GM19467 (cell line): Measurements from ENCODE around the gene MPPED1.

Experiments used
- ATAC-seq: cut with Tn5 transposase; IDR thresholded peaks from one replicate; pipeline ENCODE4 v1.9.1; 2021; ENCODE audit warnings: mild to moderate bottlenecking, moderate library complexity; ENCODE audit not compliant: unreplicated experiment

MPPED1 gene

DNA sequence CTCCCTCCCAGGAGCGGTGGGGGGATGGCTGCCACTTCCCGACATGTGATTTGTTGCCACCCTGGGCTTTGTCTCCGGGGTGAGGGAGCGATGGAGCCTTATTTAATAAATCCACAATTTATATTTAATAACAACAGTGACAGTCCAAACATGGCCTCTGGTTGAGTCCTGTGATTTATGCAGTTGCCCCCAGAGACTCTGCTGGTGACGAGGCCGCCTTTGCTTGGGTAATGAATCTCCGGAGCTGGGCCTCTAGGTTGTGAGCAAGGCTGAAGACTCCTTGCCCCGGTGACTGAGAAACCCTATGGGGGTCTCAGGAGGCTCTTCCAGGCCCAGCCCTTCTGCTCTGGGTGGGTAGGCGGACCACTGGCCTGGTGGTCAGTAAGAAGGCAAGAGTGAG, 16.7 kb downstream of the MPPED1 start:
- ATAC-seq = no peak

DNA sequence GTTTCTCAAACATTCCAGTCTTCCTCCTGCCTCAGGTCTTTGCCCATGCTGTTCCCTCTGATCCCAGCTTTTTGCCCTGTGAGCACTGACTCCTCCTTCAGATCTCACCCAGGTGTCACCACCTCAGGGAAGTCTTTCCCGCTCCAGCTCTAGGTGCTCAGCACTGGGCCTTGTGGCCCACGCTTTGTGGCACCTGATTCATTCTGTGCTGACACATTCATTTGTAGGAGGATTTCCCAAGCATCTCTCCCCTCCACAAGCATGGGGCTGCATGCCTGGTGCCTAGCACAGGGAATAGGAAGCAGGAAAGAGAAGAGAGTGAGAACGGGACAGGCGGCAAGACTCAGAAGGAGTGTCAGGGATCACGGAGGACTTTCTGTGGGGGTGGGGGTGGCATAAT, 17.6 kb downstream of the MPPED1 start:
- no peak for ATAC-seq

DNA sequence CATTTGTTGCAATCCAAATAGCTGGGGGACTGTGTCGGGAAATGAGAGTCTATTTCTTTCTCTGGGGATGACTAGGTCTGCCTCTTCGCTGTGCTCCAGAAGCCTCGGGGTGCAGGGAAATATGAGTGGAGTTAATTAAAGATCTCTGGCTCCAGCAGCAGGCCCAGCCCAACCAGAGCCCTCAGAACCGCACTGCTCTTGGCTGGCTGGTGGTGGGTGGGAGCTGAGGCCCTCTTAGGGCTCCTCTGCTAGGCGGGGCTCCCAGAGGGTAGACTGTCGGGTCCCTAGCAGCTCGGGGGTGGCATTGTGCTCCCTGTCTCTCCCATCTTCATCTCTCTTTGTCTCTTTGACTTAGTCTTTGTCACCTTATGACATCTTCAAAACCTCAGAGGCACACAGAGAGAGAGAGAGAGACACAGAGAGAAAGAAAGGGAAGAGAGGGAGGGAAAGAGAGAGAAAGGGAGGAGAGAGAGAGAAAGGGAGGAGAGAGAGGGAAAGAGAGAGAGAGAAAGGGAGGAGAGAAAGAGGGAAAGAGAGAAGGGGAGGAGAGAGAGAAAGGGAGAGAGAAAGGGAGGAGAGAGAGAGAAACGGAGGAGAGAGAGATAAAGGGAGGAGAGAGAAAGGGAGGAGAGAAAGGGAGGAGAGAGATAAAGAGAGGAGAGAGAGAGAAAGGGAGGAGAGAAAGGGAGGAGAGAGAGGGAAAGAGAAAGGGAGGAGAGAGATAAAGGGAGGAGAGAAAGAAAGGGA, 20.2 kb downstream of the MPPED1 start:
- ATAC-seq = no peak

DNA sequence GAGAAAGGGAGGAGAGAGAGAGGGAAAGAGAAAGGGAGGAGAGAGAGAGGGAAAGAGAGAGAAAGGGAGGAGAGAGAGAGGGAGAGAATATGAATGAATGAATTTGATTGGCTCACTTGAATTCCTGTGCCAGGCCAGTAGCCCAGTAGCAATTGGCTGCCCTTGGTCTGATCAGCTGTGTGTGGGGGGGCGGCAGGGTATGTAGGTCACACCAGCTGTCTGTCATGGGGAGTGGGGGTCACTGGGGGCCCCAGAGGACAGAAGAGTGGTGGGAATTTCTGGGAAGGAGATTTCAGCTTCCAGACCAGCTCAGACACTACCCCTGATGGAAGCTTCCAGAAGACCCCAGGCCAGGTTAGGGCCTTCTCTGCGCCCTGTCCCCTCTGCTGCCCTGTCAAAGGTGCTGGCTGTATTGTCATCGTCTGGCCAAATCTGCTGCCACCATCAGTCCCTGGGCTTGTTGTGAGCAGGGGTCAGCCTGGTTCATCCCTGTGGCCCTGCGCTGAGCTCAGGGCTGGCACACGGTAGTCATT, 21.1 kb downstream of the MPPED1 start:
- ATAC-seq = no peak

DNA sequence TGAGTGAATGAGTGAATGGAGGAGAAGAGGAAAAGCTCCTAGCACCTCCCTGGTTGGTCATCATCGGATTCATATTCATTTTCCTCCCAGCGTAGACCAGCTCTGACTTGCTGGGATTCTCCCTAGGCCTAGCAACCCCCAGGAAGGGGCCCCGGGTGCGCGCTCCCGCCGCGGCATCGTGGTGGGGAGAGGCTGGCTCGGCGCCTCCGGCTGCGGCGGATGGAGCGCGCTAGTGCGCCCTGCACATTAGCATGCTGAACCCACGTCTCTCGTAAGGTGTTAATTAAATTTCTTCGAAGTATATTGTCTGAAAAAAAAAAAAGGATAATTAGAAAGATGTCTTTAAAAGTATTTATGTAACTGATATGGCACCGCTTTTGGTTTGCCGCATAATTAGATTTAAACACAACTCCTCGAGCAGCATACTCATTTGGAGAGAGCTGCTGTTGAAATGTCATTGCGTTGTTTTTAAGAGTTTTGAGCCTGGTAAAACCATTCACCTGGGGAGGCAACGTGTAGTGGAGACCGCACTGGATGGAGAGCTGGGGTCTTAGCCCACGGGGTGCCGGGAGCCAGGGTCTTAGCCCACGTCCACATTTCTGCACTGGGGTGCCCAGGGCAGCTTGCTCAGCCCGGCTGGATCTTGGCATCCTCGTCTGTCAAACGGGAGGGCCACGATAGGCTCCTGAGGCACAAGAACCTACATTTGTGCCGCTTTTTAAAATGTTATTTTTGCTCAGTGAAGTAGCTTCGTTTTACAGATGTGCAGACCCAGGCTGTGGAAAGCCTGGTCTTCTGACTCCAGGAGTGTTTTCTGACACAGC, 21.8 kb downstream of the MPPED1 start:
- ATAC-seq = no peak

DNA sequence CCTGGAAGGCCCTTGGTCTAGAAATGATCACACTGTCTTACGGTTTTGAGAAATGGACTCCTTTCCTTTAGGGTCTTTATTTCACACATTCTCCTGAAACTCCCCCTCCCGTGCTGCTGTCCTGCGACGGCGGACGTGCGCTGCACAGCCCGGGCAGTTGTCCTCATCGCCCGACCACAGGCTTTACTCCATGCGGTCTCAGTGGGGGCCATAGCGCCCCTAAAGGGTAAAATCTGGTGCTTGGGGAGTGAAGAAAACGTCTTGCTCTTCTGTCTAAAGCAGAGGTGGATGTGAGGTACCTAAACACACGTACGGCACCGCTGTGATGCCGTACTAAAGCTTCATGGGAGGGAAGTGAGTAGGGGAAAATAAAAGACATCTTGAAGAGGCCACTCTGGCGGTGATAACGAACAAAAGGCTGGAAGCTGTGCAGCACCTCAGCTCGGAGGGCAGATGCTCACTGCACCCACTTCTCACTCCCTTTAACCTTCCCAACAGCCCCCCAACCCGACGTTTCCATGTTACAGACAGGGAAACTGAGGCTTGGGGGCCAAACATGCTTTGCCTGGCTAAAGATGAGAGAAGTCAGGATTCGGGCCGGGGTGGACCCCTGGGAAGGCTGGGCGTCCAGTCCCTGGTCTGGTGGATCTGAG, 22.6 kb downstream of the MPPED1 start:
- ATAC-seq = no peak

DNA sequence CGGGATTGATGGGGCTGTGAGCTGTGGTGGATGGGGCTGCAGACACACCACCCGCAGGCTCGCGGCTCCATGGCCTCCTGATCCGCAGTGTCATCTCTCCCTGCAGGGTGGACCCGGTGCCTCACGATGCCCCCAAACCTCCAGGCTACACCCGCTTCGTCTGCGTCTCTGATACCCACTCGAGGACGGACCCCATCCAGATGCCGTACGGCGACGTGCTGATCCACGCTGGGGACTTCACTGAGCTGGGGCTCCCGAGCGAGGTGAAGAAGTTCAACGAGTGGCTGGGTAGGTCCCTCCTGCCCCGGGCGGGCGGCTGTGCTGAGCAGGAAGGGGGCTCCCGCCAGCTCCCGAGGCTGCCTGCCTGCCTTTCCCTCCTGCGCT, 23.1 kb downstream of the MPPED1 start:
- no peak for ATAC-seq

DNA sequence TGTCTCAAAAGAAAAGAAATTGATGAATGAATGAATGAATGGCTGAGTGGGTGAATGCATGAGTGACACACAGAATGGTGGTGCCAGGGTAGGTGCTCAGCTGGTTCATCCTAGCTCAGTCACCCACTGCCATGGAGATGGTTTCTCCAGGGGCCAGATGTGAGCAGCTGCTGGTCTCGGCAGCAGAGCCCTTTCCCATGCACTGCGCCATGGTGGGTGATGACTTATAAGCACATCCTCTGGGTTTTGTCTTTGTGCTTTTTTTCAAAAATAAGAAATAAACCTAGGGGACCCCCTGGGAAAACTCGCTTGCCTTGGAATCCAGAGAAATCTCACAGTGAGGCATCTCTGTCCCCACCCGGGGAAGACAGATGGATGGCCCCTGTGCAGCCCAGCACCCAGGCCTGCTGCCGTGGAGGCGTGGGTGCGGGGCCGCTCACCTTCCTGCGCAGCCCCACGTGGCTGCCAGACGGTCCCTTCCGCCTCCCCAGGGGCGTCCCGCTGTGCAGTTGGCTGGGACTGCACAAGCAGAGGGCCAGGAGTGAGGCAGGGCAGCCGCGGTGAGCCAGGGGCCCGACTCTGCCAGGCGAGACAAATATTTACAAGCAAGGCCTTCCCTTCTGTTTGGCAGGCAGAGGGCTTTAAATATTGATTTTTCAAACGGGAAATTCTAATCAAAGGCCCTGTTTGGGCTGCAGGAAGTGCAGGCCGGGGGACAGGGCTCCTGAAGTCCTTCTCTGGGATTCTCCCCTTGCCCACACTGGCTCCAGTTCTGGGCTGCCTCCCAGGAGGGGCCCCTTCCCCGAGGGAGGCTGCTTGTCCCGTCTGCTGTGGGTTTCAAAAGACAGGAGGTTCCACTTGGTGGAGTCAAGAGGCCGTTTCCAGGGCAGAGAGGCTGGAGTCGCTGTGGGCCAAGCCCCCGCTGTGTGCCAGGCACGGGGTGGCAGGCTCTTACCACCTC, 24.3 kb downstream of the MPPED1 start:
- no peak for ATAC-seq

DNA sequence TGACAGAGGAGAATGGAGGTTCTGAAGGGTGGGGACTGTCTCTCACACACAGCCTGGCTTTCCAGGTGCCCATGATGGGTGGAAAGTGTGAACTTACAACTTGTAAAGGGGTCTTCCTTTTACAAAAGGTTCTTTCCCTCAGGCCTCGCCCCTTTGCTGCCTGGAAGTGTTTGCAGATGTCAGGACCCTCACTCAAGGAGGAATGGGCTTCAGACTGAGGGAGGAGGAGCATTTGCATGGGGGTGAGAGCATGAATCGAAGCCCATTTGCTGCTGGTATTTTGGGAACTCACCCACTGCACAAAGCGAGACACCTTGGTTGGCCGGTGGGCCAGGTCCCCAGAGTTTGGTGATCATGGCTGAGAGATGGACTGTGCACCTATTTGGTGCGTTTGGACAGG, 25.1 kb downstream of the MPPED1 start:
- no peak for ATAC-seq

DNA sequence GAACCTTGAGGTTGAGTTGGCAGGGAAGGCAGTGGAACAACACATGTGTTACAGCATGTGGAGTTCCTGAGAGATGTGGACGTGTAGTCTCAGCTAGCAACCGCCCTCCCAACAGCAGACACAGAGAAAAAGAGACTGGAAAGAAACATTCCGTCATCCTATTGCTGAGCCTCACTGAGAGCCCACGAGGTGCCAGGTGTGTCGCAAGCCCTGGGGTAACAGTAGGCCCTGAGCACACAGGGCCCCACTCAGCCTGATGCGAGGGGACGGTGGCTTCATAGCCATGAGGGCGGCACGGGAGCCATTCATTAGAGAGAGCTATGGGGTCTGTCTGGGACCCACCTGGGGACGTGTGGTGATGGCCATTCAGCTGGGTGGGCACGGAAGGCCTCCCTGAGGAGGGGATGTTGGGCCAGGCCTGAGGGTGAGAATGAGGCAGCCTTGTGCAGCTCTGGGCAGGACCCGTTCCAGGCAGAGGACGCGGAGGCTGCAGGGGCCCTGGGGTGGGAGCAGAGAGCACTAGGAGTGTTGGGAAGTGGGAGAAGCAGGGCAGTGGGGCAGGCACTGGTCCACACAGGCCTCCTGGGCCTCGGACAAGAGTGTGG, 26.2 kb downstream of the MPPED1 start:
- ATAC-seq = no peak

DNA sequence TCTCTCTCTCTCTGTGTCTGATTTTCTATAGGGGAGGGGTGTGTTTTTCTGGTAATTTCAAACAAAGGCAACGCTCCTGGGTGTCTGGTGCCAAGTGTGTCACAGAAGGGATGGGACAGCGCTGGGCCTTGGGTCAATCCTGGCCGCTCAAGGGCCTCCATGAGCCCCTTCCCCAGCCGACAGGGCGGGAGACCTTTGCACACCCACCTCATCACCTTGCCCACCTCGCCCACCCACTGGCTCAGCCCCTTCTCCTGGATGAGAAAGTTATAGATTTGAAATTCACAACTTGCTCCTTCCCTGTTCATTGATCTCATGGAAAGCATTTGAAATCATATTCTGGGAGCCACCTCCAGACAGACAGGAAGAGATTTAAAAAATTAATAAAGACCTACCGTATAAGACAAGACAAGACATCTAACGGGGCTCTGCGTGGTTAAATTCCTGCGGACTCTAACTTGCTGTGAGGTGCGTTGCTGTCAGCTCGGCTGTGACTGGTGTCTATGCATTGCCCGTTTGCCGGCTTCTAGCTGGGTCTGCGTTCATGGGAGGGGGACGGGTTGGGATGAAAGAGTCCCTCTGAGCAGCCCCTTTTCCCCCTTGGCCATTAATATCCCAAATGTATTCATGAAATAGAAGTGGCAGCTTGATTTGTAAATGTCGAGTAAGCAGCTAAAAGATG, 27.0 kb downstream of the MPPED1 start:
- ATAC-seq = no peak

DNA sequence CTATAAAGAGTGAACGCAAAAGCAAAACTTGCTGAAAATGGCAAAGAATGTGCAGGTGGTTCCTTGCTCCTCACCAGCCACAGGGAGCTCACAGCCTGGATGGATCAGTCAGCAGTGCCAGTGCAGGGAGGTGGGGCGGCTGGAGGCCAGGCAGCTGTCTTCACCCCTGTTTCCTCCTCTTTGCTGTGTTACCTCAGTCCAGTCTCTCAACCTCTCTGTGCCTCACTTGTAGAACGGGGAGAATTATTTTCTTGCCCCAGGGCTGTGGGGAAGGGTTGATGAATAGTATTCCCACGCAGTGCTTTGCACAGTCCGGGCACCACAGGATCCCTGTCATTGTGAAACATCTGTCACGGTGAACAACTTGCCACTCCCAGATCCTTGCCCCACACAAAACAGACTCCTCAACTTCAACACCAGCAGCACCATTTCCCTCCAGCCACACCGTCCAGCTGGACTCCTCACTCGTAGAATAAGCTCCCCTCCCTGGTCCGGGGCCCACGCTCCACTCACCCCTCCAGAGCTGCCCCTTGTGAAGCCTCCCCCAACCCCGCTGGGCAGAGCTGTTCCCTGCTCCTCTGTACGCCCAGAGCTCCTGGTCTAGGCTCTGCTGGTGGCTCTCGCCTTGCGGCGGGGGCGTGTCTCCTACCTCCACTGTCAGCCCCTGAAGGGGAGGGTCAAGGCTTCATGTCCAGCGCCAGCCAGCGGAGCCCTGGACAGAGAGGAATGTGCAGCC, 27.7 kb downstream of the MPPED1 start:
- ATAC-seq = no peak

DNA sequence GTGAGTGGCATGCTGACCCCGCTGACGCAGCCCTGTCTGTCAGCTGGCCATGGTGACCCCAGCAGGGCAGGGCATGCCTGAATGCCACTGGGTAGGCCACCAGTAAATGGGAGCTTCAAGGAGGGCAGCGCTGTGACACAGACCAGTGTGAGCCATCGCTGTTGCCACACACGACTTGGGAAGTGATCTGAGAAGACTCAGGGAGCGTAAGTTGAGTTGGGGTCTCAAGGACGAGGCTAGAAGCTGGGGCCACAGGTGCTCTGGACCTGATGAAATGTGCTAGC, 28.2 kb downstream of the MPPED1 start:
- ATAC-seq = no peak

DNA sequence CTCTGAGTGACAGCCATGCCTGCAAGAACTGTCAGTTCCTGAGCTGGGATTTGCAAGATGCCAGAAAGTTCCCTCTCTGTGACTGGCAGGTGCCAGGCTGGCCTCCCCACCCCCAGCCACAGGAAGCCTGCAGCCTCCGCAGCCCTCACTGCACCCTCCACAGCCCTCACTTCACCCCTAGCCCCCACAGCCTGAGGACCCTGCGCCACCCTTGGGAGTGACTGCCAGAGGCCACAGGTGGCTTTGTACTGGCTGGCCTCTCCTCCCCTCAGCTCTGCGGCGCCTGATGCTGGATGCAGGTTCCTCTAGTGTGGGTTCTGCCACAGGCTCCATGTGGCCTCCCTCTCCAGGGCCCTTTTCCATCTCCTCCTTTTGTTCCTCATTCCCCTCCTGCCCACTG, 28.7 kb downstream of the MPPED1 start:
- ATAC-seq = no peak

DNA sequence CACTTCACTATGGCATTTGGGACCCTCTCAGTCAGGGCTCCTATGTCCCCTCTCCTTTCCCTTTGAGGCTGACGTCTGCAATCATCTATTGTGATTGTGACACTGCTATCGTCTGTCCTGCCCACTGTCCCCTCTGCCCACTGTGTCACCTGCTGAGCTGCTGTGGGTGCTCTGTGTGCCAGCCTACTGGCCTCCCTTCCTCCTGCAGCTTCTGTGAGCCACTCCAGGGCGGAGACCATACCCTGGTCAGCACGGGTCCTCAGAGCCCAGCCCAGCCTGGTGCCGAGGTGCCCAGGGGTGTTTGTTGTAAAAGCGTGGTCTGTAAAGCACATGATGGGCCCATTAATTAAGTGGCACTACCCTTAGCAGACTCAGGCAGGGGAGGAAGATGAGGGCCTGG, 29.4 kb downstream of the MPPED1 start:
- no peak for ATAC-seq

DNA sequence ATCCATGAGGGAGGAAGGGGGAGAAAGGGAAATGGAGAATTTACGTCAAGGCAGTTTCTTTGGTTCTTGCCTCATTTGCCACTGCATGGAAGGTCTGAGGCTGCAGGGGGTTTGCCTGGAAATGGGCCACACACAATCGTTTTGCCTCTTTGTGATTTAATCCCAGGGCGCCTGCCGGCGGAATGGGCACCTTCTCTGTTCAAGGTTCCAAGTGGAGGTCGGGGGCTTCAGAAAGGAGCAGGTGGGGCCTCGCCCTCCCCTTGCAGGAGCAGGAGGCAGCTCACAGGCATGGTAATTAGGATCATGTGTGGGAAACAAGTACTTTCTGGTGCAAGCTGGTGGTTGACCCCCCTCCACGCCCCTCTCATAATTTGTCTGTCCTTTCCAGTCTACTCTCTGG, 29.9 kb downstream of the MPPED1 start:
- no peak for ATAC-seq

DNA sequence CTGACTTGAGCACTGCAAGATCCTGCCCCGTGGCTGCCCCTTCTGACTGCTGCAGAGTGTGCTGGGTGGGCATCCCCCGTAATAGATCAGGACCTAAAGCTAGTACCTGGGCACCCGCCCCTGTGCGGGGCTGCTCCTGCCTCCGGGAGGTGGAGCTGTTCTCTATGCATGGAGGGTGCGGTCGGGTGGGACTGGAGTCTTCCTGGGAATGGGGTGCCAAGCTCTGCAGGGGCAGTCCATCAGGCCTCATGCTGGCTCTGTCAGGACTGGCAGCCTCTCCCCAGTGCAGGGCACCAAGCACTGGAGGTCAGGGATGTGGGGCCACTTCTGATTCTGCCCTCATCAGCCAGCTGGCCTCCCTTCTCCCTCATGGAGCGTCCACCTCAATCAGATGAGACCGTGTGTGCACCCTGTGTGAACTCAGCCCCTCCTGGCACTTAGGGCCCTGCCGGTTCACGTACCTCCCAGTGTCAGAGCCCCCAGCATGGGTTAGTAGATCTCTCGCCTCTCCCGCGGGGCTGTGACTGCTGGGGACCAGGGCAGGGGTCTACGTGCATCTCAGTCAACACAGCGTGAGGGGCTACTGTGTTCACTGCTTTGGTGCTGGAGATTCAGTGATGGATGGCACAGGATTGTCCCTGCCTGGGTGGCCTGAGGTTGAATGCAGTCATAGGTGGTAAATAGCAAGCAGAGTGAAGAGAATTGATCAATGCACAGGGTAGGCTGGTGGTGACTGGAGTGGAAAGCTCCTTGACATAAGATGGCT, 30.8 kb downstream of the MPPED1 start:
- ATAC-seq = no peak

DNA sequence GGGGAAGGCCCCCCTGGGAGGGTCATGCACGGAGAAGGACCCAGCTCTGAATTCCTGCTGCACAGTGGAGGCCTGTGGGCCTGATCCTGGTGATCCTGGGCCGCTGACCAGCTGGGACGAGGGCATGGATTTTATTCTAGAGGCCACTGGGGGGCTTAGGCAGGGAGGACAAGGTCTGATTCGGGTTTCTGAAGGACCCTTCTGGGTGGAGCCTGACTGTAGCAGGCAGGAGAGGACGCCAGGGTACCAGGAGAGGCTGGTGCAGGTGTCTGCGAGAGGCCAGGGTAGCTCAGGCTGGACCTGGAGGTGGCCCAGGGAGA, 31.3 kb downstream of the MPPED1 start:
- no peak for ATAC-seq
